SK-N-SH treated with all-trans-retinoic acid at 6 μM for 48 hours (cell line): Measurements from ENCODE around the gene KLF13.

Experiments
- ARNTL ChIP-seq: fragments of 450-650 bp; formaldehyde crosslinking; IDR thresholded peaks from 2 replicates; pipeline ENCODE4 v1.5.0; 2020; ENCODE audit warnings: low read depth, mild to moderate bottlenecking, moderate library complexity, borderline replicate concordance
- ESRRG ChIP-seq: fragments of 250-450 bp; sonication (Bioruptor Pico); IDR thresholded peaks from 2 replicates; pipeline ENCODE4 v1.6.1; 2021; ENCODE audit warnings: mild to moderate bottlenecking
- GLIS3 ChIP-seq: fragments of 250-450 bp; sonication (Bioruptor Pico); IDR thresholded peaks from 2 replicates; pipeline ENCODE4 v1.5.0; 2020; ENCODE audit warnings: mild to moderate bottlenecking, moderate library complexity
- OSR1 ChIP-seq: fragments of 250-450 bp; sonication (Bioruptor Pico); IDR thresholded peaks from 2 replicates; pipeline ENCODE4 v1.8.0; 2022; ENCODE audit warnings: moderate library complexity, mild to moderate bottlenecking, inconsistent platforms
- POU6F1 ChIP-seq: fragments of 250-450 bp; sonication (Bioruptor Pico); IDR thresholded peaks from 2 replicates; pipeline ENCODE4 v1.8.0; 2021; ENCODE audit warnings: low read depth, mild to moderate bottlenecking, moderate library complexity, borderline replicate concordance
- PPARA ChIP-seq: fragments of 250-450 bp; sonication (Bioruptor Pico); IDR thresholded peaks from 2 replicates; pipeline ENCODE4 v1.5.0; 2020; ENCODE audit warnings: mild to moderate bottlenecking, borderline replicate concordance
- RARB ChIP-seq: fragments of 250-450 bp; sonication (Bioruptor Pico); IDR thresholded peaks from 2 replicates; pipeline ENCODE4 v1.8.0; 2021; ENCODE audit warnings: mild to moderate bottlenecking, moderate library complexity
- SNAI2 ChIP-seq: fragments of 250-450 bp; sonication (Bioruptor Pico); IDR thresholded peaks from 2 replicates; pipeline ENCODE4 v1.5.0; 2020; ENCODE audit warnings: mild to moderate bottlenecking, moderate library complexity
- TOX ChIP-seq: fragments of 250-450 bp; sonication (Bioruptor Pico); IDR thresholded peaks from 2 replicates; pipeline ENCODE4 v1.8.0; 2021; ENCODE audit warnings: mild to moderate bottlenecking, moderate library complexity, borderline replicate concordance
- ZFP30 ChIP-seq: fragments of 450-650 bp; formaldehyde crosslinking; IDR thresholded peaks from 2 replicates; pipeline ENCODE4 v1.5.0; 2022; ENCODE audit warnings: mild to moderate bottlenecking, moderate library complexity
- TF ChIP-seq, protein P1 (sequence below): fragments of 250-450 bp; sonication (Bioruptor Pico); IDR thresholded peaks from 2 replicates; pipeline ENCODE4 v1.8.0; 2020; ENCODE audit warnings: mild to moderate bottlenecking, moderate library complexity, borderline replicate concordance

DNA sequence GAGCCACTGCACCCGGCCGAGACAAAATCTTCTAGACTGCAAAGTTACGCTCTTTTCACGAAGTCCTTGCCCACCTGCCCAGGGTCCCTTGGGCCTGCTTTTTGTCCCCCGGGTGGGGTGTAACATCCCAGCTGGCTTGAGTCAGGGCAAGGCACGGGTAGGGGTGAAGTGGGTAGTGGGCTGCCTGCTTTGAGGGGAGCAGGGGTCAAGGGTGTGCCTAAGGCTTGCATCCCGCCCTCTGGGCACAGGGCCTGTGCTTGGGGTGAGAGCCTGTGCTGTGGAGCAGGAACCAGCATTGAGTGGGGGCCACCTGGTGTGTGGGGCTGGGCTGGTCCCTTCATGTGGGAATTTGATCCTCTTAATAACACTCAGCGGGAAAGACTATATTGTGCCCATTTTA, 74.6 kb downstream of the KLF13 start:
- TF ChIP-seq GLIS3 (CRISPR knock-in tag) (no peak), OSR1 (no peak), PPARA (CRISPR knock-in tag) (no peak), ZFP30 (CRISPR knock-in tag) (no peak), ARNTL (CRISPR knock-in tag) (no peak), SNAI2 (CRISPR knock-in tag) (no peak), RARB (CRISPR knock-in tag) (no peak), TOX (CRISPR knock-in tag) (no peak), POU6F1 (CRISPR knock-in tag) (no peak), ESRRG (no peak)
- TF ChIP-seq, protein P1, sequence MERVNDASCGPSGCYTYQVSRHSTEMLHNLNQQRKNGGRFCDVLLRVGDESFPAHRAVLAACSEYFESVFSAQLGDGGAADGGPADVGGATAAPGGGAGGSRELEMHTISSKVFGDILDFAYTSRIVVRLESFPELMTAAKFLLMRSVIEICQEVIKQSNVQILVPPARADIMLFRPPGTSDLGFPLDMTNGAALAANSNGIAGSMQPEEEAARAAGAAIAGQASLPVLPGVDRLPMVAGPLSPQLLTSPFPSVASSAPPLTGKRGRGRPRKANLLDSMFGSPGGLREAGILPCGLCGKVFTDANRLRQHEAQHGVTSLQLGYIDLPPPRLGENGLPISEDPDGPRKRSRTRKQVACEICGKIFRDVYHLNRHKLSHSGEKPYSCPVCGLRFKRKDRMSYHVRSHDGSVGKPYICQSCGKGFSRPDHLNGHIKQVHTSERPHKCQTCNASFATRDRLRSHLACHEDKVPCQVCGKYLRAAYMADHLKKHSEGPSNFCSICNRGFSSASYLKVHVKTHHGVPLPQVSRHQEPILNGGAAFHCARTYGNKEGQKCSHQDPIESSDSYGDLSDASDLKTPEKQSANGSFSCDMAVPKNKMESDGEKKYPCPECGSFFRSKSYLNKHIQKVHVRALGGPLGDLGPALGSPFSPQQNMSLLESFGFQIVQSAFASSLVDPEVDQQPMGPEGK (CRISPR knock-in tag): no peak
